WTC11 (cell line): Measurements from ENCODE around the gene CLCNKB. TPM values are rescaled to one million over a fixed set of nuclear protein-coding genes. Genes with fewer than 3 reads are reported as not detected.

Experiments used
- ATAC-seq: fragments of 200-7000 bp; cut with Tn5 transposase; 2 replicates; pipeline ENCODE4 v1.10.0; 2021; ENCODE audit warnings: mild to moderate bottlenecking, moderate library complexity
- CTCF ChIA-PET: fragments of 300-600 bp; sonication (Branson Sonifier 250); formaldehyde crosslinking; loops from one replicate; lab custom pipeline; 2021; ENCODE audit warnings: antibody characterized with exemption; lab: Charles Lee
- POLR2A ChIA-PET: fragments of 350-600 bp; sonication (Branson Sonifier 250); formaldehyde crosslinking; loops from one replicate; lab custom pipeline; 2021; ENCODE audit warnings: antibody characterized with exemption; lab: Charles Lee
- DNase-seq: peaks from one replicate; pipeline ENCODE4 v3.0.0; 2021; ENCODE audit warnings: low spot score
- H3K27ac Mint-ChIP-seq: 2 replicates; pipeline ENCODE4 v1.8.0; 2021; ENCODE audit warnings: mixed read lengths
- H3K27me3 Mint-ChIP-seq: 2 replicates; pipeline ENCODE4 v1.8.0; 2021; ENCODE audit warnings: low read depth, mild to moderate bottlenecking, moderate library complexity, mixed read lengths
- H3K36me3 Mint-ChIP-seq: 2 replicates; pipeline ENCODE4 v1.8.0; 2021; ENCODE audit warnings: mixed read lengths
- H3K4me1 Mint-ChIP-seq: 2 replicates; pipeline ENCODE4 v1.8.0; 2022; ENCODE audit warnings: mixed read lengths
- H3K4me3 Mint-ChIP-seq: 2 replicates; pipeline ENCODE4 v1.8.0; 2021; ENCODE audit warnings: mild to moderate bottlenecking, moderate library complexity, mixed read lengths
- H3K9me3 Mint-ChIP-seq: 2 replicates; pipeline ENCODE4 v1.8.0; 2021; ENCODE audit warnings: mixed read lengths
- EMX1 ChIP-seq: fragments of 250-450 bp; sonication (Bioruptor Pico); IDR thresholded peaks from 2 replicates; pipeline ENCODE4 v1.8.0; 2021; ENCODE audit warnings: mild to moderate bottlenecking
- ESRRA ChIP-seq: sonication (generic); formaldehyde crosslinking; IDR thresholded peaks from 2 replicates; pipeline ENCODE4 v1.8.1; 2022; ENCODE audit warnings: mild to moderate bottlenecking, missing genetic modification reagents, borderline replicate concordance
- FOXK1 ChIP-seq: sonication (generic); formaldehyde crosslinking; IDR thresholded peaks from 2 replicates; pipeline ENCODE4 v1.8.0; 2022; ENCODE audit warnings: mild to moderate bottlenecking, moderate library complexity, missing genetic modification reagents
- GRHL2 ChIP-seq: fragments of 250-450 bp; sonication (Bioruptor Pico); IDR thresholded peaks from 2 replicates; pipeline ENCODE4 v1.8.0; 2022; ENCODE audit warnings: mild to moderate bottlenecking, moderate library complexity; ENCODE audit not compliant: insufficient replicate concordance, severe bottlenecking
- JAZF1 ChIP-seq: fragments of 250-450 bp; sonication (Bioruptor Pico); IDR thresholded peaks from 2 replicates; pipeline ENCODE4 v1.9.0; 2021; ENCODE audit warnings: moderate library complexity, mild to moderate bottlenecking, inconsistent platforms
- MYBL2 ChIP-seq: sonication (generic); formaldehyde crosslinking; IDR thresholded peaks from 2 replicates; pipeline ENCODE4 v1.8.1; 2023; ENCODE audit warnings: mild to moderate bottlenecking, moderate library complexity, missing genetic modification reagents
- TCF7 ChIP-seq: sonication (generic); formaldehyde crosslinking; IDR thresholded peaks from 2 replicates; pipeline ENCODE4 v1.8.0; 2022; ENCODE audit warnings: mild to moderate bottlenecking, low read depth, missing genetic modification reagents, moderate library complexity
- TEAD4 ChIP-seq: sonication (generic); formaldehyde crosslinking; IDR thresholded peaks from 2 replicates; pipeline ENCODE4 v1.8.0; 2022; ENCODE audit warnings: mild to moderate bottlenecking, missing genetic modification reagents
- ZNF263 ChIP-seq: sonication (generic); formaldehyde crosslinking; IDR thresholded peaks from 2 replicates; pipeline ENCODE4 v1.8.1; 2022; ENCODE audit warnings: low read depth, mild to moderate bottlenecking, moderate library complexity, missing genetic modification reagents
- ZNF416 ChIP-seq: fragments of 250-450 bp; sonication (Bioruptor Pico); IDR thresholded peaks from 2 replicates; pipeline ENCODE4 v1.9.0; 2021; ENCODE audit warnings: mild to moderate bottlenecking, inconsistent platforms
- total RNA-seq: library from RNA; stranded (reverse); gene quantifications from 3 replicates; pipeline ENCODE4 v1.2.3, GENCODE V29; 2021
- TF ChIP-seq, protein P1 (sequence below): fragments of 250-450 bp; sonication (Bioruptor Pico); IDR thresholded peaks from 2 replicates; pipeline ENCODE4 v1.9.0; 2021; ENCODE audit warnings: moderate library complexity, mild to moderate bottlenecking, inconsistent platforms, borderline replicate concordance
- TF ChIP-seq, protein P2 (sequence below): sonication (generic); formaldehyde crosslinking; IDR thresholded peaks from 2 replicates; pipeline ENCODE4 v1.8.1; 2022; ENCODE audit warnings: missing genetic modification reagents, borderline replicate concordance
- TF ChIP-seq, protein P3 (sequence below): sonication (generic); formaldehyde crosslinking; IDR thresholded peaks from 2 replicates; pipeline ENCODE4 v1.8.0; 2022; ENCODE audit warnings: missing genetic modification reagents
- TF ChIP-seq, protein P4 (sequence below): sonication (generic); formaldehyde crosslinking; IDR thresholded peaks from 2 replicates; pipeline ENCODE4 v1.8.1; 2022; ENCODE audit warnings: low read depth, missing genetic modification reagents, borderline replicate concordance
- TF ChIP-seq, protein P5 (sequence below): fragments of 250-450 bp; sonication (Bioruptor Pico); IDR thresholded peaks from 2 replicates; pipeline ENCODE4 v1.8.0; 2021; ENCODE audit warnings: mild to moderate bottlenecking

Gene CLCNKB
- total RNA-seq, 1 experiment from 2014 or later = 1.8 TPM

DNA sequence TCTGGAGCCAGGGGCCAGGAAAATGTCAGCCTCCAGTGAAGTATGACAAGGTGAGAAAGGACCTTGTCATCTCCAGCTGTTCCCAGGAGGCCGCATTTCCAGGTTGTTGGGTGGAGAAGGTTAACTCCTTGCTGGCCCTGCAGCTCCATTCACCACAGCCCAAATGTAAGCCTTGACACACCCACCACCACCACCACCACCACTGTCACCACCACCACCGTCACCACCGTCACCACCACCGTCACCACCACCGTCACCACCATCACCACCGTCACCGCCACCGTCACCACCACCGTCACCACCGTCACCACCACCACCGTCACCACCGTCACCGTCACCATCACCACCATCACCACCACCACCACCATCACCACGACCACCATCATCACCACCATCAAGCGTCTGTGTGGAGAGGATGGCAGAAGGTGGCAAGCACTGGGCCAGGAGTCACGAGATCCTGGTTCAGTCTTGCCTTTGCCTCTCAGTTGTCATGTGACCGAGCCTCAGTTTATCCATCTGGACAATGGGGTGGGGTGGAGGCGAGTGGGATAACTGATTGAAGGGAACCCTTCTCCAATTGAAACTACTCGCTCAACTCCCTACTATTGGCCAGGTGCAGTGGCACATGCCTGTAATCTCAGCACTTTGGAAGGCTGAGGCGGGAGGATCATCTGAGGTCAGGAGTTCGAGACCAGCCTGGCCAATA is 51.0 kb downstream of the CLCNKB start:
- DNase-seq (no peak), ATAC-seq (no peak)
- H3K4me3 Mint-ChIP-seq = no peak overlapping the region
- POLR2A ChIA-PET = no interaction called here
- H3K27ac Mint-ChIP-seq = no peak overlapping the region
- no peaks in the 10 kb centered on the region for H3K27me3 Mint-ChIP-seq
- TF ChIP-seq, protein P1, sequence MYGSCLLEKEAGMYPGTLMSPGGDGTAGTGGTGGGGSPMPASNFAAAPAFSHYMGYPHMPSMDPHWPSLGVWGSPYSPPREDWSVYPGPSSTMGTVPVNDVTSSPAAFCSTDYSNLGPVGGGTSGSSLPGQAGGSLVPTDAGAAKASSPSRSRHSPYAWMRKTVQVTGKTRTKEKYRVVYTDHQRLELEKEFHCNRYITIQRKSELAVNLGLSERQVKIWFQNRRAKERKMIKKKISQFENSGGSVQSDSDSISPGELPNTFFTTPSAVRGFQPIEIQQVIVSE (CRISPR knock-in tag) = no peak
- TF ChIP-seq ZNF416 (CRISPR knock-in tag) (no peak), FOXK1 (CRISPR knock-in tag) (no peak), TCF7 (CRISPR knock-in tag) (no peak), GRHL2 (CRISPR knock-in tag) (no peak), TEAD4 (CRISPR knock-in tag) (no peak)
- TF ChIP-seq, protein P2, sequence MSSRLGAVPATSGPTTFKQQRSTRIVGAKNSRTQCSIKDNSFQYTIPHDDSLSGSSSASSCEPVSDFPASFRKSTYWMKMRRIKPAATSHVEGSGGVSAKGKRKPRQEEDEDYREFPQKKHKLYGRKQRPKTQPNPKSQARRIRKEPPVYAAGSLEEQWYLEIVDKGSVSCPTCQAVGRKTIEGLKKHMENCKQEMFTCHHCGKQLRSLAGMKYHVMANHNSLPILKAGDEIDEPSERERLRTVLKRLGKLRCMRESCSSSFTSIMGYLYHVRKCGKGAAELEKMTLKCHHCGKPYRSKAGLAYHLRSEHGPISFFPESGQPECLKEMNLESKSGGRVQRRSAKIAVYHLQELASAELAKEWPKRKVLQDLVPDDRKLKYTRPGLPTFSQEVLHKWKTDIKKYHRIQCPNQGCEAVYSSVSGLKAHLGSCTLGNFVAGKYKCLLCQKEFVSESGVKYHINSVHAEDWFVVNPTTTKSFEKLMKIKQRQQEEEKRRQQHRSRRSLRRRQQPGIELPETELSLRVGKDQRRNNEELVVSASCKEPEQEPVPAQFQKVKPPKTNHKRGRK (CRISPR knock-in tag) = no peak
- TF ChIP-seq, protein P3, sequence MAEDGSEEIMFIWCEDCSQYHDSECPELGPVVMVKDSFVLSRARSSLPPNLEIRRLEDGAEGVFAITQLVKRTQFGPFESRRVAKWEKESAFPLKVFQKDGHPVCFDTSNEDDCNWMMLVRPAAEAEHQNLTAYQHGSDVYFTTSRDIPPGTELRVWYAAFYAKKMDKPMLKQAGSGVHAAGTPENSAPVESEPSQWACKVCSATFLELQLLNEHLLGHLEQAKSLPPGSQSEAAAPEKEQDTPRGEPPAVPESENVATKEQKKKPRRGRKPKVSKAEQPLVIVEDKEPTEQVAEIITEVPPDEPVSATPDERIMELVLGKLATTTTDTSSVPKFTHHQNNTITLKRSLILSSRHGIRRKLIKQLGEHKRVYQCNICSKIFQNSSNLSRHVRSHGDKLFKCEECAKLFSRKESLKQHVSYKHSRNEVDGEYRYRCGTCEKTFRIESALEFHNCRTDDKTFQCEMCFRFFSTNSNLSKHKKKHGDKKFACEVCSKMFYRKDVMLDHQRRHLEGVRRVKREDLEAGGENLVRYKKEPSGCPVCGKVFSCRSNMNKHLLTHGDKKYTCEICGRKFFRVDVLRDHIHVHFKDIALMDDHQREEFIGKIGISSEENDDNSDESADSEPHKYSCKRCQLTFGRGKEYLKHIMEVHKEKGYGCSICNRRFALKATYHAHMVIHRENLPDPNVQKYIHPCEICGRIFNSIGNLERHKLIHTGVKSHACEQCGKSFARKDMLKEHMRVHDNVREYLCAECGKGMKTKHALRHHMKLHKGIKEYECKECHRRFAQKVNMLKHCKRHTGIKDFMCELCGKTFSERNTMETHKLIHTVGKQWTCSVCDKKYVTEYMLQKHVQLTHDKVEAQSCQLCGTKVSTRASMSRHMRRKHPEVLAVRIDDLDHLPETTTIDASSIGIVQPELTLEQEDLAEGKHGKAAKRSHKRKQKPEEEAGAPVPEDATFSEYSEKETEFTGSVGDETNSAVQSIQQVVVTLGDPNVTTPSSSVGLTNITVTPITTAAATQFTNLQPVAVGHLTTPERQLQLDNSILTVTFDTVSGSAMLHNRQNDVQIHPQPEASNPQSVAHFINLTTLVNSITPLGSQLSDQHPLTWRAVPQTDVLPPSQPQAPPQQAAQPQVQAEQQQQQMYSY = no peak
- TF ChIP-seq, protein P4, sequence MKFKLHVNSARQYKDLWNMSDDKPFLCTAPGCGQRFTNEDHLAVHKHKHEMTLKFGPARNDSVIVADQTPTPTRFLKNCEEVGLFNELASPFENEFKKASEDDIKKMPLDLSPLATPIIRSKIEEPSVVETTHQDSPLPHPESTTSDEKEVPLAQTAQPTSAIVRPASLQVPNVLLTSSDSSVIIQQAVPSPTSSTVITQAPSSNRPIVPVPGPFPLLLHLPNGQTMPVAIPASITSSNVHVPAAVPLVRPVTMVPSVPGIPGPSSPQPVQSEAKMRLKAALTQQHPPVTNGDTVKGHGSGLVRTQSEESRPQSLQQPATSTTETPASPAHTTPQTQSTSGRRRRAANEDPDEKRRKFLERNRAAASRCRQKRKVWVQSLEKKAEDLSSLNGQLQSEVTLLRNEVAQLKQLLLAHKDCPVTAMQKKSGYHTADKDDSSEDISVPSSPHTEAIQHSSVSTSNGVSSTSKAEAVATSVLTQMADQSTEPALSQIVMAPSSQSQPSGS = no peak
- H3K4me1 Mint-ChIP-seq = peaks cover 12% of the 10 kb centered on the region
- H3K36me3 Mint-ChIP-seq = no peaks in the 10 kb centered on the region
- H3K9me3 Mint-ChIP-seq = no peaks in the 10 kb centered on the region
- CTCF ChIA-PET = interaction anchor here (1.0 to 4.7 kb wide), 3 partner anchors 12 to 134 kb away, joined by 3 to 50 read pairs (median 4); no protein-coding TSS in a partner anchor

DNA sequence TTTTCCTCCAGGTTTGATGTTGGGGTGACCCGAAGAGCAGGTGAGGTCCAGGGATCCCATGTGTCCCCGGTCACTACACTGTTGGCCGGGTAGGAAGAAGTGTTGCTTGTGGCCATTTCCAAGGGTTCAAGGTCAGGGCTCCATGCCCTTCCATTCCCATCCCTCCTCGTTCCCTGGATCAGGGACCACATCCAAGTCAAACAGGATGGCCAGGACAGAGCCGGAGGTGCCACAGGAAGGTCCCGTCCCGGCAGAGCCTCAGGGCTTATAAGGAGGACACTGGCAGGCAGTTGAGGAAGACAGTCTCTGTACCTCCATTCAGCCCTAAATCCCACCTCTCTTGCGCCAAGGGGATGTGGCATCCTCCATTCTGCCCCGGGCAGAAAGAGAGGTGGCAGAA is 51.9 kb downstream of the CLCNKB start:
- POLR2A ChIA-PET = no interaction called here
- no peak for DNase-seq
- H3K27ac Mint-ChIP-seq = no peak overlapping the region

More for the DNA sequence above, 51.9 kb downstream of the CLCNKB start:
- no peak for ATAC-seq
- CTCF ChIA-PET = no interaction called here
- no peaks in the 10 kb centered on the region for H3K9me3 Mint-ChIP-seq
- no peaks in the 10 kb centered on the region for H3K27me3 Mint-ChIP-seq
- no peak overlapping the region for H3K4me3 Mint-ChIP-seq
- TF ChIP-seq ESRRA (CRISPR knock-in tag) (no peak), EMX1 (CRISPR knock-in tag) (no peak), JAZF1 (CRISPR knock-in tag) (no peak), ZNF263 (CRISPR knock-in tag) (no peak), MYBL2 (CRISPR knock-in tag) (no peak)
- TF ChIP-seq, protein P5, sequence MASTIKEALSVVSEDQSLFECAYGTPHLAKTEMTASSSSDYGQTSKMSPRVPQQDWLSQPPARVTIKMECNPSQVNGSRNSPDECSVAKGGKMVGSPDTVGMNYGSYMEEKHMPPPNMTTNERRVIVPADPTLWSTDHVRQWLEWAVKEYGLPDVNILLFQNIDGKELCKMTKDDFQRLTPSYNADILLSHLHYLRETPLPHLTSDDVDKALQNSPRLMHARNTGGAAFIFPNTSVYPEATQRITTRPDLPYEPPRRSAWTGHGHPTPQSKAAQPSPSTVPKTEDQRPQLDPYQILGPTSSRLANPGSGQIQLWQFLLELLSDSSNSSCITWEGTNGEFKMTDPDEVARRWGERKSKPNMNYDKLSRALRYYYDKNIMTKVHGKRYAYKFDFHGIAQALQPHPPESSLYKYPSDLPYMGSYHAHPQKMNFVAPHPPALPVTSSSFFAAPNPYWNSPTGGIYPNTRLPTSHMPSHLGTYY (CRISPR knock-in tag) = no peak
- peaks cover 12% of the 10 kb centered on the region for H3K4me1 Mint-ChIP-seq
- H3K36me3 Mint-ChIP-seq = no peaks in the 10 kb centered on the region
